Measurements from ENCODE around the gene MTG2.

MTG2 gene

DNA sequence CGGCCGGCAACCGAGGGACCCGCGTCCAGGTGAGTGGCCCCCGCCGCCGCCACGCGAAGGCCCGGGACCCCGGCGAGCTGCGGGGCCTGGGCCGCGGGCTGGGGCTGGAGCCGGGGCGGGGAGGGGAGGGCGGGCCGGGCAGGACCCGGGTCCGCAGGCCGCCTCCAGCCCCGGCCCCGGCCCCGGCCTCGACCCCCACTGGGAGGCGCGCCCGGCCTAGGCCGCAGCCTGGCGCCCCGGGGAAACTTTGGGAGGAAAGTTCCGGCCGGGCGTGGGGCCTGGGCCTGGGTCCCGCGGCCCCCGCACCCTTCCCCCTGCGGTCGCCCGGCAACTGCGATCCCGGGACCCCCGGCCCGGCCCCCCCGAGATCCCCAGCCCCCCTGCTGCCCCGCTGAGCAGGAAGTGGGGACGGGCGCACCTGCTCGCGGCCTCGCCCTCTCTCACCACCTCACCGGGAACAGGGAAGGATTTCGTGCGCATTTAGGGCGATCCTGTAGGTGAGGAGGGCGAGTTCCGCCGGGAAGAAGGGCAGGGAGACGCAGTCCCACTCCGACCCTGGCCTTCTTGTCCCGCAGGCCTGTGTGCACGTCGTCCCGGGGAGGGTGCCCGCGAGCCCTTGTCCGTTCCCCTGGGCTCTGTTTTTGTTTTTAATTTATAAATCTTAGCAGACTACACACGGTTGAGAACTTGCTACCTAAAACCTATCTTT lies 55.9 kb downstream of the MTG2 start:
- peak overlapping the region; percentile 76 for H3K4me3 ChIP-seq (ENCODE audit: low read depth, low read length)
- TF ChIP-seq, protein P1, sequence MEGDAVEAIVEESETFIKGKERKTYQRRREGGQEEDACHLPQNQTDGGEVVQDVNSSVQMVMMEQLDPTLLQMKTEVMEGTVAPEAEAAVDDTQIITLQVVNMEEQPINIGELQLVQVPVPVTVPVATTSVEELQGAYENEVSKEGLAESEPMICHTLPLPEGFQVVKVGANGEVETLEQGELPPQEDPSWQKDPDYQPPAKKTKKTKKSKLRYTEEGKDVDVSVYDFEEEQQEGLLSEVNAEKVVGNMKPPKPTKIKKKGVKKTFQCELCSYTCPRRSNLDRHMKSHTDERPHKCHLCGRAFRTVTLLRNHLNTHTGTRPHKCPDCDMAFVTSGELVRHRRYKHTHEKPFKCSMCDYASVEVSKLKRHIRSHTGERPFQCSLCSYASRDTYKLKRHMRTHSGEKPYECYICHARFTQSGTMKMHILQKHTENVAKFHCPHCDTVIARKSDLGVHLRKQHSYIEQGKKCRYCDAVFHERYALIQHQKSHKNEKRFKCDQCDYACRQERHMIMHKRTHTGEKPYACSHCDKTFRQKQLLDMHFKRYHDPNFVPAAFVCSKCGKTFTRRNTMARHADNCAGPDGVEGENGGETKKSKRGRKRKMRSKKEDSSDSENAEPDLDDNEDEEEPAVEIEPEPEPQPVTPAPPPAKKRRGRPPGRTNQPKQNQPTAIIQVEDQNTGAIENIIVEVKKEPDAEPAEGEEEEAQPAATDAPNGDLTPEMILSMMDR (IDR thresholded peaks at IDR 0.05; ENCODE audit: low read depth, low read length): no peak

DNA sequence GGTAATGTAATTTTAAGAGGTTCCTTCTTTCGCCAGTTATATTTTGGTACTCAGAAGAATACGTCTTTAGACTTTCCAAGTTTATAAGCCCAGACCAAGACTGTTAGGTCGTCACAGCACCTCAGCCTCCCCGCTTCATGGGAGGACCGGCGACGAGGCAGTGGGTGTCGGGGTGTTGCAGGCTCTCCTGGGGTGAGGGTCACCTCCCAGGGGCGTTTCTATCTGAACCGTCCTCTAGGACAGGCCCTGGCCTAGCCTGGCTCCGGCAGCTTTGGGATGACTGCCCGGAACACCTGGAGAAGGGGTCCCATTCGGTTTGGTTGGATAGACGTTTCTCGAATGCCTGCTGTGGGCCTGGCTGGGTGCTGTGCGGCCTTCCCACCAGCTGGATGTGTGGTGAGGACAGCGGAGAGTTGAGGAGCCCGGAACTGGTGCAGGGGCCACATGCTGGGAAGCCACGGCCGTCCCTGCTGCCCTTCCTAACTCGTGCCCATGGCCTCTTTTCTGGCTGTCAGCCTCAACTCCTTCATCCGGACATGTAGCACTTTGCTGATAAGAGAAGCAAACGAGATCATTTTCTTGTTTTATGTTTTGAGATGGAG lies 56.6 kb downstream of the MTG2 start:
- TF ChIP-seq, protein P1 (IDR thresholded peaks at IDR 0.05; ENCODE audit: low read depth, low read length): no peak
- peak overlapping the region; percentile 76 for H3K4me3 ChIP-seq (ENCODE audit: low read depth, low read length)

DNA sequence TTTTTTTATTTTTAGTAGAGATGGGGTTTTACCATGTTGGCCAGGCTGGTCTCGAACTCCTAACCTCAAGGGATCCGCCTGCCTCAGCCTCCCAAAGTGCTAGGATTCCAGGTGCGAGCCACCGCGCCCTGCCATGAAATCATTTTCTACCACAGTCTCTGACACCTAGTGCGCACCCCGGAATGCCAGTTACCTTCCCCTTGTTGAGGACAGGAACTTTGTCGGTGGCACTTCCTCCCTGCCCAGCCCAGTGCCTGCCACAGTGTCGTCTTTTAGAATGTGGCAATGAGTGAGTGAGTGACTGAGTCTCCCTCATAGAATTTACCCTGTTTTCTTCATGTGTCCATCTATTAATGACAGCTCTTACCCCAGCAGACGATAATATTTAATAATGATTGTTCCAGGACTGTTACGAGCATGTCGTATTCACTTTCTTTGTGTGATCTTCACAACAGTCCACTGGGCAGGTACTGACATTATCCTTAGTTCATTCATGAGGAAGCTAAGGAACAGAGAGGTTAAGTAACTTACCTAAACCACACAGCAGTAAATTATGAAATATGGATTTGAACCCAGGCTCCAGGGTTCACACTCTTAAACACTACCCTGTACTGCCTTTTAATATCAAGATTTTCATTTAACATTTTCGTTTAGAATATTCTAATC lies 57.3 kb downstream of the MTG2 start:
- TF ChIP-seq, protein P1 (IDR thresholded peaks at IDR 0.05; ENCODE audit: low read depth, low read length): no peak
- H3K4me3 ChIP-seq (ENCODE audit: low read depth, low read length): no peak overlapping the region

DNA sequence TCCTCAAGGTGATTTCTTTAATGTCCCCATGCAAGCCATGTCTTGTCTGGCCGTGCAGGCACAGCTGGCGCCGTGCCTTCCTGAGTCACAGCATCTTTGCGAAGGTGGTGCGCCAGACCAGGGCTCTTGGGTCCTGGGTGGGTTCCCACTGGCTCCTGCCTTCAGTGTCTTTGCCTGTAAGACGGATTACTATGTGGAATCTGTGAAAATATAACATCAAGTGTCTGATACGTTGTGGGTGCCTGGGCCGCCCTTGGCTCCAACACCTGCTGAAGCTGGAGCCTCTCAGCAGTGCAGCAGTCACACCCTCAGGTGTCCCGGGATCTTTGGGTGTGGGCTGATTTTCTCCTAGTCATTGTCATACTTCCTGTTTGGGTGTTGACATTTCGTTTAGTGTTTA lies 58.7 kb downstream of the MTG2 start:
- TF ChIP-seq, protein P1 (IDR thresholded peaks at IDR 0.05; ENCODE audit: low read depth, low read length): no peak

DNA sequence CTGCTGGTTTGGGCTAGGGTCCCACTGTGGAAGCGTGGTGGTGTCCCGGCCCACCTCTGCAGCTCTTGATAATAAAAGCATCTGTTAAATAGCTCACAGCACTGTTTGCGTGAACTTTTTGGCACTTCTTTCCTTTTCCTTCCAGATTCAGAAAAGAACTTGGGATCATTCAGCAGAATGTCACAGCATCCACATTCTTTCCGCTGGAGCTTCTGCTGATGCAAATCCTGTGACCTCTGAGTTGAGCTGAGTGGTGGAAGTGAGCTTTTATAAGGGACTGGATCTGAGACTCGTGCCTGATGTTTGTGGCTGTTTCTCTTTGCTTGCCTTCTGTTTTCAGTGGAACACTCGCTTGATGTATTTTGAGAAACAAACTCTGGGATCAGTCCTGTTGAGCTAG lies 59.3 kb downstream of the MTG2 start:
- H3K4me3 ChIP-seq (ENCODE audit: low read depth, low read length): no peak overlapping the region
- TF ChIP-seq, protein P1 (IDR thresholded peaks at IDR 0.05; ENCODE audit: low read depth, low read length): no peak

More for the DNA sequence above, 58.7 kb downstream of the MTG2 start:
- H3K4me3 ChIP-seq (ENCODE audit: low read depth, low read length): no peak overlapping the region

DNA sequence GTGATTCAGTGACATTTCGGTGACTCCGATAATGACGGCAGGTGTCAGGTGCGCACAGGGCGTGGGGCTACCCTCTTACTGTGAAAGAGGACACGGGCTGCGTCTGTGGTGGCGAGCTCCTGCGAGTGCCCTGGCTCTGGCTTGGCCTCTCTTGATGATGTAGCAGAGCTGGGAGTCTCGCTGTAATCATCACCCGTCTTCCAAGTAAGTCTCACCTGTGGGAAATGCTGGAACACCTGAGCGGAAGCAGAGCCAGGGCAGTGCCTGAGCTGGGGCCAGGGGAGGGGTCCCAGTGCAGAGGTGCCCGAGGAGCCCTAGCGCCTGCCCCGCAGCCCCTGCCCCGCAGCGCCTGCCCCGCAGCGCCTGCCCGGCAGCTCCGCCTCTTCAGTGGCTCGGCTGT lies 60.3 kb downstream of the MTG2 start:
- no peak overlapping the region for H3K4me3 ChIP-seq (ENCODE audit: low read depth, low read length)
- TF ChIP-seq, protein P1 (IDR thresholded peaks at IDR 0.05; ENCODE audit: low read depth, low read length): no peak
